Measurements from ENCODE around the gene PCSK5.

DNA sequence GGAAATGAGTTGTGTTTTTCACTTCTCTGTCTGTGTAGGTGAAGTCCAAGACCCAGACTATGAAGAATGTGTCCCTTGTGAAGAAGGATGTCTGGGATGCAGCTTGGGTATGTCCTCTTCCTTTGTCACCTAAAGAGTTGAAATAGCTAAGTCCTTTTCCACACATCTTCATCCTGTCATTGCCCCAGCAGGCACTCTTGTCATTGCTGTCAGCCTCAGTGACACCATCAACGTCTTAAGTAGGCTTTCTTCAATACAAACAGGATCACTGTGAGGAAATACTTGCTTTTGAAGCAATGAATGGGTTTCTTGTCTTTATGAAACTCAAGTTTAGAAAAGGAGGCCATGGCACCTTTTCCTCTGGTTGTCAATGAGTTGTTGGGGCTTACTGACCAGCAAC is 350.1 kb downstream of the PCSK5 start:
- TF ChIP-seq EZH2phosphoT487 (IDR thresholded peaks at IDR 0.05; ENCODE audit: low read depth, severe bottlenecking, unreplicated experiment), result no peak
- TF ChIP-seq, protein P1, sequence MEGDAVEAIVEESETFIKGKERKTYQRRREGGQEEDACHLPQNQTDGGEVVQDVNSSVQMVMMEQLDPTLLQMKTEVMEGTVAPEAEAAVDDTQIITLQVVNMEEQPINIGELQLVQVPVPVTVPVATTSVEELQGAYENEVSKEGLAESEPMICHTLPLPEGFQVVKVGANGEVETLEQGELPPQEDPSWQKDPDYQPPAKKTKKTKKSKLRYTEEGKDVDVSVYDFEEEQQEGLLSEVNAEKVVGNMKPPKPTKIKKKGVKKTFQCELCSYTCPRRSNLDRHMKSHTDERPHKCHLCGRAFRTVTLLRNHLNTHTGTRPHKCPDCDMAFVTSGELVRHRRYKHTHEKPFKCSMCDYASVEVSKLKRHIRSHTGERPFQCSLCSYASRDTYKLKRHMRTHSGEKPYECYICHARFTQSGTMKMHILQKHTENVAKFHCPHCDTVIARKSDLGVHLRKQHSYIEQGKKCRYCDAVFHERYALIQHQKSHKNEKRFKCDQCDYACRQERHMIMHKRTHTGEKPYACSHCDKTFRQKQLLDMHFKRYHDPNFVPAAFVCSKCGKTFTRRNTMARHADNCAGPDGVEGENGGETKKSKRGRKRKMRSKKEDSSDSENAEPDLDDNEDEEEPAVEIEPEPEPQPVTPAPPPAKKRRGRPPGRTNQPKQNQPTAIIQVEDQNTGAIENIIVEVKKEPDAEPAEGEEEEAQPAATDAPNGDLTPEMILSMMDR (IDR thresholded peaks at IDR 0.05; ENCODE audit: poor library complexity), result no peak
- TF ChIP-seq EZH2 (IDR thresholded peaks at IDR 0.05; ENCODE audit: borderline replicate concordance), result no peak
